Measurements from ENCODE around the gene CIDEB.

DNA sequence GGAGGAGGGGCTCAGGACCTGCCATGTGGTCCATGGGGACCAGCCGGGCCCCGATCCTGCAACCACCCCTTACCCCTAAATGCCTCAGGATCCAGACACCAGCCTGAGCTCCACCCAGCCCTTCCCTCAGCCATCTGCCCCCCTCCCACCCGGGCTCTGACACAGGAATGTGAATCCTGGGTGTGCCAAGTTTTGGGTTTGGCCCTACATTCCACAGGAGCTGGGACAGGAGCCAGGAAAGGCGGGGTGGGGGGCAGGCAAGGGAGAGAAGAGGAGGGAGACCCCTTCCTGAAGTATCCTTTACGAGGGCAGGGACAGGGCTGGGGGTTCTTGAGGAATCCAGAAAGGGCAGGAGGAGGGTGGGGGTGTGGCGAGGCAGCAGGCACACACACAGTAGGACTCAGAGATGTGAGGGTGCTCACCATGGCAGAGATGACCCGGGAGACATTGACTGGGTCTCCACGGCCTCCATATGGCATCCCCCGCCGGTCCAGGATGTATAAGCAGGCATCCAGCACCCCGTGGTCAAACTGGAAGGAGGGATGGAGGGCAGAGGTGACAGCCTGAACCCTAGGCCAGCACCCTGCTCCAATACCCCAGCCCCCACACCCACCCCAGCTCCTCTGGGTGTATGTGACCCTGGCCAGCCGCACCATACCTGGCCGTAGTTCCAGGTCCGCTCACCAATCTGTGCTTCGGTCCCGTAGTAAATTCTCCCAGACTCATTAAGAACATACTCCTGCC, 48.3 kb downstream of the CIDEB start:
- TF ChIP-seq EZH2 (IDR thresholded peaks at IDR 0.05; ENCODE audit: borderline replicate concordance, insufficient read depth, low read length, poor library complexity, severe bottlenecking) (no peak), EP300 (conservative IDR thresholded peaks at IDR 0.05; ENCODE audit: poor library complexity, severe bottlenecking) (no peak), POLR2AphosphoS5 (IDR thresholded peaks at IDR 0.05) (no peak), RAD21 (conservative IDR thresholded peaks at IDR 0.05) (no peak), TAF1 (IDR thresholded peaks at IDR 0.05; ENCODE audit: low read depth) (no peak), SMC3 (conservative IDR thresholded peaks at IDR 0.05; ENCODE audit: poor library complexity) (no peak)
- TF ChIP-seq, protein P1, sequence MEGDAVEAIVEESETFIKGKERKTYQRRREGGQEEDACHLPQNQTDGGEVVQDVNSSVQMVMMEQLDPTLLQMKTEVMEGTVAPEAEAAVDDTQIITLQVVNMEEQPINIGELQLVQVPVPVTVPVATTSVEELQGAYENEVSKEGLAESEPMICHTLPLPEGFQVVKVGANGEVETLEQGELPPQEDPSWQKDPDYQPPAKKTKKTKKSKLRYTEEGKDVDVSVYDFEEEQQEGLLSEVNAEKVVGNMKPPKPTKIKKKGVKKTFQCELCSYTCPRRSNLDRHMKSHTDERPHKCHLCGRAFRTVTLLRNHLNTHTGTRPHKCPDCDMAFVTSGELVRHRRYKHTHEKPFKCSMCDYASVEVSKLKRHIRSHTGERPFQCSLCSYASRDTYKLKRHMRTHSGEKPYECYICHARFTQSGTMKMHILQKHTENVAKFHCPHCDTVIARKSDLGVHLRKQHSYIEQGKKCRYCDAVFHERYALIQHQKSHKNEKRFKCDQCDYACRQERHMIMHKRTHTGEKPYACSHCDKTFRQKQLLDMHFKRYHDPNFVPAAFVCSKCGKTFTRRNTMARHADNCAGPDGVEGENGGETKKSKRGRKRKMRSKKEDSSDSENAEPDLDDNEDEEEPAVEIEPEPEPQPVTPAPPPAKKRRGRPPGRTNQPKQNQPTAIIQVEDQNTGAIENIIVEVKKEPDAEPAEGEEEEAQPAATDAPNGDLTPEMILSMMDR (IDR thresholded peaks at IDR 0.05; ENCODE audit: poor library complexity, severe bottlenecking), result no peak

All from neural cell (in vitro differentiated cells).